IPS DF 6.9 (cell line): ENCODE data around the gene FKBP10.
"Not testable (repeated sequence)": the region's sequence is repeated elsewhere in the genome, so short reads cannot be mapped to it uniquely, and the experiment has no call there.

Experiments
- DNase-seq: peaks from one replicate; pipeline ENCODE4 v3.0.0-alpha.2; 2013; ENCODE audit warnings: low read depth, low spot score
- H3K27ac ChIP-seq: one replicate; pipeline ENCODE4 v1.5.1; 2013; ENCODE audit warnings: low read length, control low read depth
- H3K27me3 ChIP-seq: 2 replicates; pipeline ENCODE4 v1.6.1; 2013; ENCODE audit warnings: mild to moderate bottlenecking, low read length; ENCODE audit not compliant: control insufficient read depth, insufficient read depth
- H3K36me3 ChIP-seq: 2 replicates; pipeline ENCODE4 v1.6.1; 2013; ENCODE audit warnings: low read length; ENCODE audit not compliant: control insufficient read depth, insufficient read depth
- H3K4me1 ChIP-seq: 2 replicates; pipeline ENCODE4 v1.6.1; 2013; ENCODE audit warnings: low read length; ENCODE audit not compliant: control insufficient read depth, insufficient read depth
- H3K4me3 ChIP-seq: 2 replicates; pipeline ENCODE4 v1.5.1; 2013; ENCODE audit warnings: mild to moderate bottlenecking, low read length
- H3K9me3 ChIP-seq: 2 replicates; pipeline ENCODE4 v1.6.1; 2013; ENCODE audit warnings: low read length, inconsistent platforms; ENCODE audit not compliant: control insufficient read depth, insufficient read depth
- WGBS: extraction: QIAGEN DNeasy Blood & Tissue Kit; methylation state at CpG from one replicate; pipeline ENCODE4 v1.1.7; 2013; ENCODE audit warnings: mixed read lengths, missing lambda C conversion rate; ENCODE audit not compliant: insufficient read length, insufficient coverage; 5-methylcytosine and 5-hydroxymethylcytosine counted together

Gene FKBP10

DNA sequence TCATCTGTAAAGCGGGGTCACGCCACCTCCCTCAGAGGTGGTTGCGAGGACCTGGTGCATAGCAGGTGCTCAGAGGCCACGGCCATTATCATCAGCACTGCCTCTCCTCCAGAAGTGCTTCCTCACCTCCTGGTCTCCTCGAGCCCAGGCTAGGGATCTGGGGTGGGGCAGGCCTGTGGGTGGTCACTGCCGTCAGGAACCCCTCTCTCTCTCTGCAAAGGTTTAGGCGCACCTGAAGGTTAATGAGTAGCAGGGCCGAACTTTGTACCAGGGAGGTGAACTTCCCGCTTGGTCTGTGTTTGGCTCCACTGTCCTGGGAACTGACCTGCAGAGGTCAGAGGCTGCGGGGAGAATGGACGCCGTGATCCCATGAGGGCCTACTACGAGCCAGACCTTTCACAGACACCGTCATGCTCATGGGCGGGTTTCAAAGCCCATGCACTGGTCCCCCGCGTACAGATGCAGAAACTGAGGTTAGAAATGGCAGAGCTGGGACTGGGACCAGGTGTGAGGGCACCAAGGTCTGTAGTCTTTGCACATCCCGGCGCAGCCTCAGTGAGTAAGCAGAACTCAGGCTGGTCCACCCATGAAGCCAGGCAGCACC is 40.1 kb upstream of the FKBP10 start:
- Histone ChIP-seq H3K4me1 (peaks cover 24% of the 10 kb centered on the region), H3K36me3 (peaks cover 20% of the 10 kb centered on the region), H3K9me3 (no peaks in the 10 kb centered on the region), H3K27me3 (no peaks in the 10 kb centered on the region), H3K27ac (no peak overlapping the region), H3K4me3 (no peak overlapping the region)
- no peak for DNase-seq
- WGBS: no CpG with 5 or more reads among the region's 19 CpGs

DNA sequence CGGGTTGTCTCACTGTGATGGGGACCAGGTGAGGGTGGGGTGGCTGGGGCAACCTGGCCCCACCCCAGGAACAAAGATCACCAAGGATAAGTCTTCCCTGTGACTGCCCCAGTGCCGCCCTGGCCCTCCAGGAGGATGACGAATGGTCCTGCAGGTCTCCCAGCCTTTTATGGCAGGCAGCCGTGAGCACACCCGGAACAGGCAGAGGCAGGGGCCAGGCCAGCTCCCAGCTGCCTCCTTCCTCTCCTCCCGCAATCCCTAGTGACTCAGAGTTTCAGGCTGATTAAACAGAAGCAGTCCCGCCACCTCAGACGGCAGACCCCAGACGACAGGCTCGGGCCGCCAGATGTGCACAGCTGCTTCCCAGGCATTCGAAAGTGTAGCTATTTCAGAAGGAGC is 39.6 kb upstream of the FKBP10 start:
- peaks cover 18% of the 10 kb centered on the region for H3K36me3 ChIP-seq
- H3K27ac ChIP-seq: no peak overlapping the region
- no peak for DNase-seq
- no CpG with 5 or more reads among the region's 12 CpGs for WGBS
- H3K27me3 ChIP-seq: no peaks in the 10 kb centered on the region
- no peaks in the 10 kb centered on the region for H3K9me3 ChIP-seq
- peaks cover 24% of the 10 kb centered on the region for H3K4me1 ChIP-seq
- H3K4me3 ChIP-seq: no peak overlapping the region

DNA sequence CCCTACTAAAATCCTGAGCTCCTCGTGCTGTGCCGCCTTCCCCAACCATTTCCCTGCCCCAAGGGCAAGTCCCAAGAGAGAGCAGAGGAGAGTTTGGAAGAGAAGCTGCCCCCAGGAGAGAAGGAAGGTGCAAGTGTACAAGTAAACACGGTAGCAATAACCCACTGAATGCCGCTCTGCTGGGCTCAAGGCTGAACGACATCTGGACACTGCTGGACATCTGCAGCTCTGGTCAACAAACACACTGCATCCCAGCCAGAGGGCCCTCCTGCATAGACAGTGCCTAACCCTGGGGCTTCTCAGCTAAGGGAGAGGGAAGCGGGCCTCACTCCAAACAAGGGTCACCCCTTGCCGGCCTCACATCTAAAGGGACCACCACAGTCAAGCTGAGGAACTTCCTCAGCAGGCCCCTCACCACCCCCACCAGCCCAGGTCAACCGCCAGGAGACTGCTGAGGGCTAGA is 39.0 kb upstream of the FKBP10 start:
- H3K4me3 ChIP-seq: no peak overlapping the region
- peaks cover 24% of the 10 kb centered on the region for H3K4me1 ChIP-seq
- no peaks in the 10 kb centered on the region for H3K27me3 ChIP-seq
- no peaks in the 10 kb centered on the region for H3K9me3 ChIP-seq
- no peak overlapping the region for H3K27ac ChIP-seq
- DNase-seq: no peak
- no CpG with 5 or more reads among the region's 8 CpGs for WGBS
- peaks cover 16% of the 10 kb centered on the region for H3K36me3 ChIP-seq

DNA sequence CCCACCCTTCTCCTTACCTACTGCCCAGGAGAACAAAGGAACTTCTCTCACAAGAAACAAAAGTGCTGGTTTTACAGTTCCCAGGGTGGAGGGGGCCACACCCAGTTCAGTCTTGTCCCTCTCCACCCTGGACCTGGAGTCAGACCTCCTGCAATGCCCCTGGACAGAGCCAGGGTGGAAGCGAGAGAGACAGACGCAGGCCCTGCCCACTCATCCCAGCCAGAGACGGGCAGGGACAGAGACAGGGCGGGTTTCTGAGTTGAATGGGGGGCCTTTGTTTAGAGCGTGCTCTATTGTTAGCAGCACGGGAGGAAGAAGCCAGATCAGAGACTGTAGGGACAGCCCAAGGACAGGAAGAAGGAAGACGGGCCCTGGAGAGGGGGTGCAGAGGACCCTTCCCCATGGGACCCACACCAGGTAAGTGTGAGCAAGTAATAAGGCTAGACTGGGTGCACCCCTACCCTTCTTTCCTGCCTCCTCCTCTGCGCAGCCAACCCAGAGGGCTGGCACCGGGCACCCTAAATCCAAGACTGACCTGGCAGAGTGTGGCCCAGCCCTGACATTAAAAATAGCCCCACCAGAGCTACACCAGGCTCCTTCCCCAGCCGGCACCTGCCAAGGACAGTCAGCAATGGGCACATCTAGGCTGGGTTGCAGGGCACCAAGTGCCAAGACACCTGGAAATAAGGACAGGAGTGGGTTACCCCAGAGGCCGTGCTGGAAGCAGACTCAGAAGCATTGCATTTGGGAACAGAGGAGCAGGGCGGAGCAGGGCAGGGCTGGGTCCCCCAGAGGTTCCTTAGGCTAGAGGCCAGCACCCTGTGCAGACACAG is 37.2 kb upstream of the FKBP10 start:
- no peak for DNase-seq
- H3K36me3 ChIP-seq: peaks cover 2% of the 10 kb centered on the region
- peaks cover 24% of the 10 kb centered on the region for H3K4me1 ChIP-seq
- no peaks in the 10 kb centered on the region for H3K27me3 ChIP-seq
- no peak overlapping the region for H3K4me3 ChIP-seq
- no peaks in the 10 kb centered on the region for H3K9me3 ChIP-seq
- no peak overlapping the region for H3K27ac ChIP-seq
- no CpG with 5 or more reads among the region's 12 CpGs for whole genome bisulfite sequencing

DNA sequence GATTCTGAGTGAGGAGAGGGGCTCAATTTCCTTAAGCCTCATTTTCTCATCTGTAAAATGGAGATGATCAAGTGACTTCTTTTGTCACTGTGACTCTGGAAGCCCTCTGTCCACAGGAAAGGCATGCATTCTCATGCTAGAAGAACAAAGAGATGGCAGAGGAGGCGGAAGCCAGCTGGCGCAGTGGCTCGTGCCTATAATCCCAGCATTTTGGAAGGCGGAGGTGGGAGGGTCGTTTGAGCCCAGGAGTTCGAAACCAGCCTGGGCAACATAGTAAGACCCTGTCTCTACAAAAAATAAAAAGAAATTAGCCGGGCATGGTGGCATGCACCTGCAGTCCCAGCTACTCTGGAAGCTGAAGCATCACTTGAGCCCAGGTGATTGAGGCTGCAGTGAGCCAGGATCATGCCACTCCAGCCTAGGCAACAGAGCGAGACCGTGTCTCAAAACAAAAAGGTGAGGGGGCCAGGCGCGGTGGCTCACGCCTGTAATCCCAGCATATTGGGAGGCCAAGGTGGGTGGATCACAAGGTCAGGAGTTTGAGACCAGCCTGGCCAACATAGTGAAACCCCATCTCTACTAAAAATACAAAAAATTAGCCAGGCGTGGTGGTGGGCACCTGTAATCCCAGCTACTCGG is 36.4 kb upstream of the FKBP10 start:
- no CpG with 5 or more reads among the region's 14 CpGs for WGBS
- not testable (repeated sequence) for DNase-seq, H3K4me3 ChIP-seq, H3K9me3 ChIP-seq, H3K27ac ChIP-seq, H3K36me3 ChIP-seq, H3K27me3 ChIP-seq
- H3K4me1 ChIP-seq: peaks cover 24% of the 10 kb centered on the region

DNA sequence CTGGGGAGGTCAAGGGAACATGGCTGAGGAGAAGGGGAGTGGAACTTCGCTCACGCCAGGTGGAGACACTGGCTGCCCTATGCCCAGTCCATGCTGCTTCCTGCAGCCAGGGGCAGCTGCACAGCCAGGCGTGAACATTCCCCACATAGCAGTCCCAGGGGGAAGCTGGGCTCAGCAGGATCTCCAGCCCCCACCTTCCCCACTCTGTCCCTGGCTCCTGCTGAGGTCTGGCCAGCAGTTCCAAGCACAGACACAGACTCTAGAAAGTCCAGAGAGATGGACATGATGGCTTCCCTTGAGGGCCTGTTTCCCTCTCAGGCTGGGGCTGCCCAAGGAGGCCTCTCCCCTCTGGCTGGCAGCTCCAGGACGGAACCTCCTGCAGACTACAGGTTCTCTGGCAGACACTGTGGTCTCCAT is 35.6 kb upstream of the FKBP10 start:
- H3K36me3 ChIP-seq: no peaks in the 10 kb centered on the region
- H3K27me3 ChIP-seq: no peaks in the 10 kb centered on the region
- no CpG with 5 or more reads among the region's 4 CpGs for WGBS
- H3K4me1 ChIP-seq: peaks cover 20% of the 10 kb centered on the region
- H3K9me3 ChIP-seq: no peaks in the 10 kb centered on the region
- no peak overlapping the region for H3K27ac ChIP-seq
- H3K4me3 ChIP-seq: no peak overlapping the region
- no peak for DNase-seq

DNA sequence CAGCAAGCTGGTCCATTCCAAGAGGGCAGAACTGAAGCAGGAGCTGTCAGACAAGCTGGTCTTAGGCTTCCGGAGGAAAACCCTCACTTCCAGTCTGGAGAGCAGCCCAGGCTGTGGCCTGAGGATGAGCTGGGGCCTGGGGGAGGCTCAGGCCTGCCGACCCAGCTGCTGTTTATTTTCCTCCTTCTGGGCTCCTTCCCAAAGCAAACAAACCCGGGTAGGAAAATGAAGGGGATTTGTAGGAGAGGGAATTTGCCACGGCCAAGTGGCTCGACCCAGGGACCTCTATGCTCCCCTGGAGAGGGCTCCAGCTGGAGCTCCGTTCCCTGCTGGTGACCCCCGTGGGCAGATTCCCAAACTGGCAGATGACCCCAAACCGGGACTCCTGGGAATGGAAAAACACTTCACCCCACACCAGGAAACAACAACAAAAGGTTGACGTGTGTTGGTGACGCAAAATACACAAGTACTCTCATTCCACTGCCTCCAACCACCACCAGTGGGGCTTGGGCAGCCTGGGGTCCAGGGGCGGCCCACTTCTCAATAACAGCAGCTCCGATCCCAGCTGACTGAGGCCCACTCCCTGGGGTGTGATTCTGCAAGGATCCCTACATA is 35.1 kb upstream of the FKBP10 start:
- WGBS: no CpG with 5 or more reads among the region's 12 CpGs
- peaks cover 20% of the 10 kb centered on the region for H3K4me1 ChIP-seq

DNA sequence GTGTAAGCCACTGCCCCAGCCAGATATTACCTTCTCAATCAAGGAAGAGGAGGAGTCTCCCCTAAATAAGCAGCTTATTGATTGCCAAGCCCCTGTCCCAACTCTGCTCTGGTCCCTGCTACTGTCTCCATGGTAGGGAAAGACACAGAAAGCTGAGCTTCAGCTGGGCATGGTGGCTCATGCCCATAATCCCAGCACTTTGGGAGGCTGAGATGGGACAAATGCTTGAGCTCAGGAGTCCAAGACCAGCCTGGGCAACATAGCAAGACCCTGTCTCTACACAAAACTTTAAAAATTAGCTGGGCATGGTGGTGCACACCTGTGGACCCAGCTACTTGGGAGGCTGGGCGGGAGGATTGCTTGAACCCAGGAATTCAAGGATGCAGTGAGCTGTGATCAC is 32.9 kb upstream of the FKBP10 start:
- DNase-seq: no peak
- Histone ChIP-seq H3K27ac (no peak overlapping the region), H3K27me3 (no peaks in the 10 kb centered on the region), H3K4me3 (no peak overlapping the region), H3K36me3 (no peaks in the 10 kb centered on the region), H3K9me3 (no peaks in the 10 kb centered on the region), H3K4me1 (peaks cover 9% of the 10 kb centered on the region; the same call in 1 of the 2 replicates)
- no CpG with 5 or more reads among the region's 1 CpG for WGBS

More for the DNA sequence above, 35.1 kb upstream of the FKBP10 start:
- no peaks in the 10 kb centered on the region for H3K9me3 ChIP-seq
- H3K36me3 ChIP-seq: no peaks in the 10 kb centered on the region
- no peaks in the 10 kb centered on the region for H3K27me3 ChIP-seq
- no peak overlapping the region for H3K27ac ChIP-seq
- DNase-seq: no peak
- no peak overlapping the region for H3K4me3 ChIP-seq

DNA sequence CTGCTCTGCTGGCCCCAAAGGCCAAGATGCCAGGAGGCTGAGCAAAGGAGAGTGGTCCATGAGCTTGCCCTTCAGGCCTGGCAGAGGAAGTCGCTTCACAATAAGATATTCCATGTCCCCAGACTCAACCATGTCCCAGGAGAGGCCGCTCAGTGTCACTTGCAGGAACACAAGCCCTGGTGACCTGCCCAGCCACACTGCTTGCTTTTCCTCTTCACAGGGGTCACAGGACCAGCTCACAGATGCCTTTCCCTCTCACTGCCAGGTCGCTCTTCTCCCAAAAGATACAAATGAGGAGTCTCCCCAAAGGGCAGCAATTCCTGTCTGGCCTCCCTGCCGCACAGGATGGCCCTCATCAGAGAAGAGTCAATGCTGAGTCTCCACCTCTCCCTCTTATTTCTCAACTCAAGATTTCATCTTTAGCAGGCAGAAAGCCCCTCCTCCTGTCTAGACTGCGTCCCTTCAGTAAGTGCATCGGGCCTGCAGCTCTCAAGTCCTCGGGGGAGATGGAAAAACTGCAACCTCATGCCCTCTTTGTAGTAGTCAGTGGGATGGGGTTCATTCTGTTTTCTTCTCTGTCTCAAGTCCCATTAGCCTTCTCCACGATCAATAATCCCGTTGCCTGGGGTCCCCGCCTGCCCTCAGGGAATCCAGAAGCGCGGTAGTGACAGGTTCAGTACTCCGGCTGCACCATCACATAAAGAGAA is 31.2 kb upstream of the FKBP10 start:
- H3K27ac ChIP-seq: no peak overlapping the region

DNA sequence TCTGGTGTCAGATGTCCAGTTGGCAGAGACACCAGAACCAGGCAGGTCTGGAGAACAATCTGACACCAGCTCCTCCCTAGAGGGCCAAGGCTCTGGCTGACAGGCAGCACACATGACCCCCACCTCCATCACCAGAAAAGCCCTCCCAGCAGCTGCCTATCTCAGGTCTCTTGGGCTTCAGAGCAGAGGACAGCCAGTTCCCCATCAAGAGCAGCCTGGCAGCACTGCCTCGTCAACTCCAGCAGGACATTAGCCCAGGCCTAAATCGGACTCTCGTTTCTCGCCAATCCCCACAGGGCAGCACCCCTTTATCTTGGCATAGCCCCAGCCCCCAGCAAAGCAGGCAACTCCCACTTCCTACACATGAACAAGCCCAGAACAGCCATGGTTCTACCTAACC is 30.7 kb upstream of the FKBP10 start:
- WGBS: no CpG with 5 or more reads among the region's 4 CpGs
- 0 out of 2 replicates have a peak, but pooled peaks cover 4% of the 10 kb centered on the region for H3K4me1 ChIP-seq
- no peak for DNase-seq
- no peak overlapping the region for H3K27ac ChIP-seq
- no peaks in the 10 kb centered on the region for H3K27me3 ChIP-seq
- no peaks in the 10 kb centered on the region for H3K36me3 ChIP-seq
- no peak overlapping the region for H3K4me3 ChIP-seq
- no peaks in the 10 kb centered on the region for H3K9me3 ChIP-seq

More for the DNA sequence above, 31.2 kb upstream of the FKBP10 start:
- Histone ChIP-seq H3K4me3 (no peak overlapping the region), H3K27me3 (no peaks in the 10 kb centered on the region), H3K4me1 (peaks cover 6% of the 10 kb centered on the region; the same call in 1 of the 2 replicates), H3K9me3 (no peaks in the 10 kb centered on the region), H3K36me3 (no peaks in the 10 kb centered on the region)
- WGBS: no CpG with 5 or more reads among the region's 13 CpGs
- DNase-seq: no peak
